A673 (cell line): Measurements from ENCODE around the gene CPA2. TPM values are rescaled to one million over a fixed set of nuclear protein-coding genes. Genes with fewer than 3 reads are reported as not detected.

Experiments
- BruUV-seq: library from RNA; stranded (reverse); fragments of 400-500 nt; replicated peaks from 2 replicates; lab custom pipeline; 2021; lab: Mats Ljungman, UMichigan
- CTCF ChIA-PET: fragments of 300-600 bp; sonication (Branson Sonifier 250); formaldehyde crosslinking; loops from one replicate; lab custom pipeline; 2022; ENCODE audit warnings: antibody characterized with exemption; lab: Charles Lee
- POLR2A ChIA-PET: fragments of 300-600 bp; sonication (Branson Sonifier 250); formaldehyde crosslinking; loops from one replicate; lab custom pipeline; 2022; ENCODE audit warnings: antibody characterized with exemption; ENCODE audit not compliant: low non-redundant PET; lab: Charles Lee
- DNase-seq: peaks from one replicate; pipeline ENCODE4 v3.0.0-alpha.2; 2015; ENCODE audit warnings: low spot score
- H3K27ac ChIP-seq: fragments of 200-600 bp; sonication (generic); 2 replicates; pipeline ENCODE4 v1.5.1; 2016; ENCODE audit warnings: mixed run types, low read depth, mild to moderate bottlenecking, mixed read lengths, antibody characterized with exemption, low read length; ENCODE audit not compliant: poor library complexity, severe bottlenecking
- H3K27me3 ChIP-seq: fragments of 200-600 bp; sonication (generic); replicated peaks from 2 replicates; pipeline ENCODE4 v1.6.1; 2017; ENCODE audit warnings: mixed run types, low read depth, mild to moderate bottlenecking, mixed read lengths, antibody characterized with exemption, low read length; ENCODE audit not compliant: insufficient read depth, poor library complexity
- H3K36me3 ChIP-seq: fragments of 200-600 bp; sonication (generic); 2 replicates; pipeline ENCODE4 v1.6.1; 2016; ENCODE audit warnings: mixed run types, mild to moderate bottlenecking, mixed read lengths, antibody characterized with exemption, low read length; ENCODE audit not compliant: insufficient read depth, poor library complexity, severe bottlenecking
- H3K4me1 ChIP-seq: fragments of 200-600 bp; sonication (generic); 2 replicates; pipeline ENCODE4 v1.6.1; 2017; ENCODE audit warnings: mixed run types, mild to moderate bottlenecking, mixed read lengths, antibody characterized with exemption, low read length; ENCODE audit not compliant: insufficient read depth, poor library complexity, severe bottlenecking
- H3K4me3 ChIP-seq: fragments of 200-600 bp; sonication (generic); 2 replicates; pipeline ENCODE4 v1.5.1; 2016; ENCODE audit warnings: low read depth, mixed run types, mild to moderate bottlenecking, mixed read lengths, low read length; ENCODE audit not compliant: poor library complexity, severe bottlenecking
- H3K9me3 ChIP-seq: fragments of 200-600 bp; sonication (generic); 2 replicates; pipeline ENCODE4 v1.6.1; 2016; ENCODE audit warnings: mixed run types, low read depth, mild to moderate bottlenecking, mixed read lengths, antibody characterized with exemption, low read length; ENCODE audit not compliant: poor library complexity, severe bottlenecking
- EZH2 ChIP-seq: fragments of 200-600 bp; sonication (generic); IDR thresholded peaks from 2 replicates; pipeline ENCODE4 v1.6.1; 2017; ENCODE audit warnings: borderline replicate concordance, low read depth, mild to moderate bottlenecking, mixed read lengths, antibody characterized with exemption, low read length; ENCODE audit not compliant: poor library complexity, severe bottlenecking
- intact Hi-C: fragments of 100-400 bp; cut with micrococcal nuclease; formaldehyde crosslinking; loops from one replicate; pipeline ENCODE4 v1.10.0; 2022; ENCODE audit not compliant: unreplicated experiment
- total RNA-seq: library from RNA; stranded (reverse); gene quantifications from 2 replicates; pipeline ENCODE4 v1.2.3, GENCODE V29; 2021
- TF ChIP-seq, protein P1 (sequence below): fragments of 300-800, 200-600 bp; sonication (generic); conservative IDR thresholded peaks from 2 replicates; pipeline ENCODE4 v1.5.1; 2017; ENCODE audit warnings: low read depth, mild to moderate bottlenecking, antibody characterized with exemption, low read length, moderate library complexity, mixed read lengths

CPA2 gene
- total RNA-seq, 1 experiment from 2014 or later = 0.43 TPM

DNA sequence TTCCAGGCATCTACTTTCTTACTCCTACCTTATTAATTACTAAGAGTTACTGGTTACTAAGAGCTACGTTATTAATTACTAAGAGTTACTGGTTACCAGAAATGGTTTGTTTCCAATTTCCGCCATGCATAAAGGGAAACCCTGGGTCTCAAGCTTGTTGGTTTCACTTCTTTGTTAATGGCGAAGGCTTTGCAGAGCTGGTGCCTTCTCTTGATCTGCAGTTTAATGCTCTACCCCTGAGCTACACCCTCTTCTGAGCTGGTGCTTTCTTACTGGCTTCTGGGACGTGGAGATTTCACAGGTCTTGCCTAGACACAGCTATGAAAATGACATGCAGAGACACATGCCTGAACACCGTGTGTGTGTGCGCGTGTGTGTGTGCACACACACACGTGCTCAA is 26.9 kb downstream of the CPA2 start:
- ChIA-PET POLR2A (interaction anchor here (0.7 kb wide), 1 partner anchor 282 kb away, joined by 3 read pairs; no protein-coding TSS in a partner anchor), CTCF (no interaction called here)
- Histone ChIP-seq H3K4me1 (no peaks in the 10 kb centered on the region), H3K36me3 (no peaks in the 10 kb centered on the region), H3K27ac (no peak overlapping the region), H3K9me3 (no peaks in the 10 kb centered on the region), H3K4me3 (no peak overlapping the region), H3K27me3 (no peaks in the 10 kb centered on the region)
- no peak for DNase-seq
- TF ChIP-seq, protein P1, sequence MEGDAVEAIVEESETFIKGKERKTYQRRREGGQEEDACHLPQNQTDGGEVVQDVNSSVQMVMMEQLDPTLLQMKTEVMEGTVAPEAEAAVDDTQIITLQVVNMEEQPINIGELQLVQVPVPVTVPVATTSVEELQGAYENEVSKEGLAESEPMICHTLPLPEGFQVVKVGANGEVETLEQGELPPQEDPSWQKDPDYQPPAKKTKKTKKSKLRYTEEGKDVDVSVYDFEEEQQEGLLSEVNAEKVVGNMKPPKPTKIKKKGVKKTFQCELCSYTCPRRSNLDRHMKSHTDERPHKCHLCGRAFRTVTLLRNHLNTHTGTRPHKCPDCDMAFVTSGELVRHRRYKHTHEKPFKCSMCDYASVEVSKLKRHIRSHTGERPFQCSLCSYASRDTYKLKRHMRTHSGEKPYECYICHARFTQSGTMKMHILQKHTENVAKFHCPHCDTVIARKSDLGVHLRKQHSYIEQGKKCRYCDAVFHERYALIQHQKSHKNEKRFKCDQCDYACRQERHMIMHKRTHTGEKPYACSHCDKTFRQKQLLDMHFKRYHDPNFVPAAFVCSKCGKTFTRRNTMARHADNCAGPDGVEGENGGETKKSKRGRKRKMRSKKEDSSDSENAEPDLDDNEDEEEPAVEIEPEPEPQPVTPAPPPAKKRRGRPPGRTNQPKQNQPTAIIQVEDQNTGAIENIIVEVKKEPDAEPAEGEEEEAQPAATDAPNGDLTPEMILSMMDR = no peak
- TF ChIP-seq EZH2 = no peak
- no TSS peak for BruUV-seq
- intact Hi-C loops = no loop called here

DNA sequence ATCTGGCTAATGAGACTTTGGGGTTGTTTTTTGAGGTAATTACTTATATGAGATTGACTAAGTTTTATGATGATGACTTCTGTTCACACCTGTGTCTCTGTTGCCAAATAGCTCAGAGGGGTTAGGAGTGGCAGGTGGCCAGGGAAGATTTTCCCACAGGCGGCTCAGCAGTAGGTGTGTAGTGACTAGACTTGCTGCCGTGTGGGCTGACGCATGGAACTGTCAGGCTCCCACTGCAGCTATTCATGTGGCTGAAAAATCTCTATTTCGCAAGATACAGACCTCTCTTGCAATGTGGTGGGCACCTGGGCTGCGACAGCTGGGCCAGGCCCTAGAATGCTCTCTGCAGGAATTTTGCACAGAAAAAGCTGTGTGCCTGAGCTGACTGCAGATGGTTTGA is 27.7 kb downstream of the CPA2 start:
- no peak for DNase-seq

DNA sequence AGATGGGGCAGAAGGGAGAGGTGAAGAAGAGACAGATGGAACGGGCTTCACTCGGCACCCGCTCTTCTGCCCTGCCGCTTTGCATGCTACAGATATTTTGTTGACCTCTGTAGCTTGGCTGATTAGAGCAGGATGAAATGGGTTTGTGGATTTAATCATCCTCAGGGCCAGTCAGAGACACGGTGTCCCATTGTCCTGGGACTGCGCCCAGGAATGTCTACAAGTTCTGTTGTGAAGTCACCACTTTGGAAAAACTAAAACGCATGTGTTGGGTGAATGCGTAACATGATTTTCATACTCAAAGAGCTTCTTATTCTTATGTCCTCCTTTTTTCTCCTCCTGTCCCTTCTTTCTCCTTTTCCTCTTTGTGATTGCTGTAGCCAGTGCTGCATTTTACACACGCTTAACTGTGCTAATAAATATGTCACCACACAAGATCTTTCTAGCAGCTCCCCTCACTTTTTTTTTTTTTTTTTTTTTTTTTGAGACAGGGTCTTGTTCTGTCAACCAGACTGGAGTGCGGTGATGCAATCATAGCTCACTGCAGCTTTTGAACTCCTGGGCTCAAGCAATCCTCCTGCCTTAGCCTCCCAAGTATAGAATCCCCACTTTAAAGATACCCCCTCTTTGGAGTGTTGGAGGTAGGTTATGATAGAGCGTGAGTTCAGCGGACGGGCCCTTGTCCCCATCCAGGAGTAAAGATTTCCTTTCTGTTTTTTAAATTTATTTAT is 29.7 kb downstream of the CPA2 start:
- ChIA-PET CTCF (no interaction called here), POLR2A (interaction anchor here (0.6 kb wide), 1 partner anchor 102 kb away, joined by 3 read pairs; no protein-coding TSS in a partner anchor)
- no peak for DNase-seq
- Histone ChIP-seq H3K4me1 (no peaks in the 10 kb centered on the region), H3K9me3 (no peaks in the 10 kb centered on the region), H3K36me3 (no peaks in the 10 kb centered on the region), H3K27ac (no peak overlapping the region), H3K4me3 (no peak overlapping the region), H3K27me3 (no peaks in the 10 kb centered on the region)
- intact Hi-C loops = no loop called here
- no peak for TF ChIP-seq EZH2
- TF ChIP-seq, protein P1 = no peak
- BruUV-seq = no TSS peak

More for the DNA sequence above, 27.7 kb downstream of the CPA2 start:
- intact Hi-C loops = no loop called here
- Histone ChIP-seq H3K36me3 (no peaks in the 10 kb centered on the region), H3K4me3 (no peak overlapping the region), H3K4me1 (no peaks in the 10 kb centered on the region), H3K9me3 (no peaks in the 10 kb centered on the region), H3K27me3 (no peaks in the 10 kb centered on the region), H3K27ac (no peak overlapping the region)
- CTCF ChIA-PET = no interaction called here
- TF ChIP-seq, protein P1 = no peak
- no peak for TF ChIP-seq EZH2
- POLR2A ChIA-PET = no interaction called here
- BruUV-seq = no TSS peak
